Epidermal melanocyte (primary cell): ENCODE measurements around the gene PRR22.

ENCODE experiments used
- DNase-seq: peaks from one replicate; pipeline ENCODE4 v3.0.0; 2011; ENCODE audit warnings: low spot score; ENCODE audit not compliant: insufficient read length

Gene PRR22

GRCh38 chr19:5784581-5785147, at the start of gene PRR22:
TSS of gene PRR22 (minus strand) at chr19:5784746. CDS start at chr19:5784660, 86 bp downstream.
- no peak for DNase-seq

GRCh38 chr19:5832527-5833216, 48.1 kb upstream of the PRR22 start:
- DNase-seq: peak; percentile 9

- no peak for DNase-seq
Measured at GRCh38 chr19:5832061-5832460, 47.5 kb upstream of the PRR22 start.

- DNase-seq: peak; percentile 12
Measured at GRCh38 chr19:5831159-5831558, 46.6 kb upstream of the PRR22 start.

- DNase-seq: peak; percentile 18
Measured at GRCh38 chr19:5829567-5830310, 45.2 kb upstream of the PRR22 start.

GRCh38 chr19:5828661-5829566, 44.4 kb upstream of the PRR22 start:
- DNase-seq: peak; percentile 19

- peak; percentile 86 for DNase-seq
Measured at GRCh38 chr19:5827891-5828660, 43.5 kb upstream of the PRR22 start.

- no peak for DNase-seq
Measured at GRCh38 chr19:5827342-5827890, 42.9 kb upstream of the PRR22 start.

- DNase-seq: no peak
Measured at GRCh38 chr19:5826531-5827341, 42.2 kb upstream of the PRR22 start.

- no peak for DNase-seq
Measured at GRCh38 chr19:5825178-5825577, 40.6 kb upstream of the PRR22 start.

- DNase-seq: no peak
Measured at GRCh38 chr19:5824751-5825150, 40.2 kb upstream of the PRR22 start.

- no peak for DNase-seq
Measured at GRCh38 chr19:5823579-5824281, 39.2 kb upstream of the PRR22 start.

GRCh38 chr19:5822181-5822844, 37.8 kb upstream of the PRR22 start:
- no peak for DNase-seq

- DNase-seq: no peak
Measured at GRCh38 chr19:5821521-5822180, 37.1 kb upstream of the PRR22 start.

GRCh38 chr19:5820785-5821184, 36.2 kb upstream of the PRR22 start:
- DNase-seq: no peak

GRCh38 chr19:5818594-5818993, 34.0 kb upstream of the PRR22 start:
- no peak for DNase-seq

GRCh38 chr19:5817218-5817617, 32.7 kb upstream of the PRR22 start:
- no peak for DNase-seq

GRCh38 chr19:5814852-5815246, 30.3 kb upstream of the PRR22 start:
- DNase-seq: no peak
